Vagina (tissue), 2 donors: ENCODE measurements around the gene CACNA1C.

Experiments
- POLR2A ChIP-seq, 2 donors: fragments of 450-650 bp; IDR thresholded peaks; one replicate each; pipeline ENCODE4 v1.6.1; 2017; ENCODE audit warnings: antibody characterized with exemption in 2 of 2, mild to moderate bottlenecking in 2 of 2, moderate library complexity in 2 of 2
- POLR2AphosphoS5 ChIP-seq, 2 donors: sonication (generic); formaldehyde crosslinking; IDR thresholded peaks; one replicate each; pipeline ENCODE4 v1.9.0; 2017; ENCODE audit warnings: antibody characterized with exemption in 2 of 2, mild to moderate bottlenecking in 2 of 2, low read depth in 1 of 2; ENCODE audit not compliant: insufficient read depth in 1 of 2
- TF ChIP-seq, protein P1 (sequence below), 3 experiments: fragments of 450-650 bp in 2 of 3; fragments of 200-600 bp in 1 of 3; sonication (generic) in 1 of 3; IDR thresholded peaks; one replicate each; pipeline ENCODE4 v1.5.1; 2017 to 2019; ENCODE audit warnings: antibody characterized with exemption in 3 of 3, mild to moderate bottlenecking in 2 of 3, moderate library complexity in 2 of 3

DNA sequence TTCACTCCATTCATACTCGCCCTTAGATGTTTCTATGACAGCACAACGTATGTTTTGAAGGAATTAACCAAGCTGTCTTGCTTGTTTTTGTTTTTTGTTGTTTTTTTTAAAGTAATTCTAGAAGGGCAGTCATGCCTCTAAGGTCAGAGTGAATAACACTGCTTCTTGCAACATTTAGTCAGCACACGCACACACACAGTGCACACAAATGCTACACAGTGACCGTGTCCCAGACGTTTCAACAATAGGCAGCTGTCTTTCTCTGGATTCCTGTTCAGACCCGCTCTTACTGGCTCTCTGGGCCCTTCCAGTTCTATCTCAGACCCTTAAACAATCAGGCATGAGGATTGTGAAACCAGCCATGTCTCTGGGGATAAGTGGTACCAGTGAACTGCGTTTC is 391.0 kb downstream of the CACNA1C start:
- TF ChIP-seq POLR2A (IDR thresholded peaks at IDR 0.05) (no peak), POLR2AphosphoS5 (IDR thresholded peaks at IDR 0.05; ENCODE audit: insufficient read depth in 1 of 2, low read depth in 1 of 2) (no peak)
- TF ChIP-seq, protein P1, sequence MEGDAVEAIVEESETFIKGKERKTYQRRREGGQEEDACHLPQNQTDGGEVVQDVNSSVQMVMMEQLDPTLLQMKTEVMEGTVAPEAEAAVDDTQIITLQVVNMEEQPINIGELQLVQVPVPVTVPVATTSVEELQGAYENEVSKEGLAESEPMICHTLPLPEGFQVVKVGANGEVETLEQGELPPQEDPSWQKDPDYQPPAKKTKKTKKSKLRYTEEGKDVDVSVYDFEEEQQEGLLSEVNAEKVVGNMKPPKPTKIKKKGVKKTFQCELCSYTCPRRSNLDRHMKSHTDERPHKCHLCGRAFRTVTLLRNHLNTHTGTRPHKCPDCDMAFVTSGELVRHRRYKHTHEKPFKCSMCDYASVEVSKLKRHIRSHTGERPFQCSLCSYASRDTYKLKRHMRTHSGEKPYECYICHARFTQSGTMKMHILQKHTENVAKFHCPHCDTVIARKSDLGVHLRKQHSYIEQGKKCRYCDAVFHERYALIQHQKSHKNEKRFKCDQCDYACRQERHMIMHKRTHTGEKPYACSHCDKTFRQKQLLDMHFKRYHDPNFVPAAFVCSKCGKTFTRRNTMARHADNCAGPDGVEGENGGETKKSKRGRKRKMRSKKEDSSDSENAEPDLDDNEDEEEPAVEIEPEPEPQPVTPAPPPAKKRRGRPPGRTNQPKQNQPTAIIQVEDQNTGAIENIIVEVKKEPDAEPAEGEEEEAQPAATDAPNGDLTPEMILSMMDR (IDR thresholded peaks at IDR 0.05), result no peak
